ENCODE results near the gene ZNF768.

ZNF768 gene

GRCh38 chr16:30526137-30526822, at the start of gene ZNF768:
TSS of gene ZNF768 (minus strand) at chr16:30526566. CDS start at chr16:30526413, 153 bp downstream.
- peak in 1 of 2 donors; percentile 22 for DNase-seq (ENCODE audit: low read depth in 2 of 2)

GRCh38 chr16:30574678-30575077, 48.3 kb upstream of the ZNF768 start:
- DNase-seq (ENCODE audit: low read depth in 2 of 2), result no peak

- DNase-seq (ENCODE audit: low read depth in 2 of 2), result peak; percentile 84 to 90
Measured at GRCh38 chr16:30571445-30572322, 45.3 kb upstream of the ZNF768 start, which contains the start of gene ZNF688. TSS of gene ZNF688 (minus strand) at chr16:30571714. CDS start at chr16:30571629, 85 bp downstream.

GRCh38 chr16:30570636-30571444, 44.5 kb upstream of the ZNF768 start:
- no peak for DNase-seq (ENCODE audit: low read depth in 2 of 2)

- DNase-seq (ENCODE audit: low read depth in 2 of 2), result no peak
Measured at GRCh38 chr16:30569746-30570635, 43.6 kb upstream of the ZNF768 start.

- DNase-seq (ENCODE audit: low read depth in 2 of 2), result no peak
Measured at GRCh38 chr16:30569281-30569680, 42.9 kb upstream of the ZNF768 start.

GRCh38 chr16:30567991-30568638, 41.7 kb upstream of the ZNF768 start:
- DNase-seq (ENCODE audit: low read depth in 2 of 2), result peak in 1 of 2 donors; percentile 30

GRCh38 chr16:30567160-30567990, 41.0 kb upstream of the ZNF768 start:
- peak; percentile 46 to 60 for DNase-seq (ENCODE audit: low read depth in 2 of 2)

GRCh38 chr16:30566531-30566930, 40.2 kb upstream of the ZNF768 start:
- DNase-seq (ENCODE audit: low read depth in 2 of 2), result no peak

GRCh38 chr16:30565984-30566383, 39.6 kb upstream of the ZNF768 start:
- DNase-seq (ENCODE audit: low read depth in 2 of 2), result no peak

- DNase-seq (ENCODE audit: low read depth in 2 of 2), result no peak
Measured at GRCh38 chr16:30565526-30565925, 39.2 kb upstream of the ZNF768 start.

GRCh38 chr16:30562021-30562420, 35.7 kb upstream of the ZNF768 start:
- DNase-seq (ENCODE audit: low read depth in 2 of 2), result no peak

GRCh38 chr16:30561089-30561816, 34.9 kb upstream of the ZNF768 start:
- no peak for DNase-seq (ENCODE audit: low read depth in 2 of 2)

GRCh38 chr16:30559690-30560089, 33.3 kb upstream of the ZNF768 start:
- DNase-seq (ENCODE audit: low read depth in 2 of 2), result no peak

GRCh38 chr16:30558789-30559377, 32.5 kb upstream of the ZNF768 start:
- DNase-seq (ENCODE audit: low read depth in 2 of 2), result no peak

- peak; percentile 93 to 96 for DNase-seq (ENCODE audit: low read depth in 2 of 2)
Measured at GRCh38 chr16:30557957-30558788, 31.8 kb upstream of the ZNF768 start, which contains the start of gene ZNF764. TSS of gene ZNF764 (minus strand) at chr16:30558374. CDS start at chr16:30558182, 192 bp downstream.

- DNase-seq (ENCODE audit: low read depth in 2 of 2), result no peak
Measured at GRCh38 chr16:30557707-30557956, 31.3 kb upstream of the ZNF768 start.

- DNase-seq (ENCODE audit: low read depth in 2 of 2), result no peak
Measured at GRCh38 chr16:30556125-30556473, 29.7 kb upstream of the ZNF768 start.

Measured in stimulated activated CD4-positive, alpha-beta T cell treated with anti-CD3 and anti-CD28 coated beads, Interleukin-4, amount 100 ng/mL, for 48 hours (primary cell).